KMS-11 (cell line): Measurements from ENCODE around the gene FKBP6.

ENCODE experiments used
- H2AFZ ChIP-seq: fragments of 200-600 bp; sonication (generic); 2 replicates; pipeline ENCODE4 v1.6.1; 2016; ENCODE audit warnings: antibody characterized with exemption, mixed run types, low read depth
- H3K27ac ChIP-seq: fragments of 200-600 bp; sonication (generic); 2 replicates; pipeline ENCODE4 v1.6.1; 2016; ENCODE audit warnings: mild to moderate bottlenecking, mixed run types
- H3K27me3 ChIP-seq: fragments of 200-600 bp; sonication (generic); 2 replicates; pipeline ENCODE4 v1.6.1; 2017; ENCODE audit warnings: mild to moderate bottlenecking, low read depth, mixed run types, moderate library complexity; ENCODE audit not compliant: insufficient read depth
- H3K36me3 ChIP-seq: fragments of 200-600 bp; sonication (generic); 2 replicates; pipeline ENCODE4 v1.6.1; 2017; ENCODE audit warnings: mild to moderate bottlenecking, mixed run types; ENCODE audit not compliant: insufficient read depth
- H3K4me1 ChIP-seq: fragments of 200-600 bp; sonication (generic); 2 replicates; pipeline ENCODE4 v1.6.1; 2016; ENCODE audit warnings: mild to moderate bottlenecking, low read depth, mixed run types; ENCODE audit not compliant: poor library complexity, severe bottlenecking
- H3K4me2 ChIP-seq: fragments of 200-600 bp; sonication (generic); 2 replicates; pipeline ENCODE4 v1.7.0; 2016; ENCODE audit warnings: mild to moderate bottlenecking, mixed run types
- H3K4me3 ChIP-seq: fragments of 200-600 bp; sonication (generic); IDR thresholded peaks from 2 replicates; pipeline ENCODE4 v1.6.1; 2017; ENCODE audit warnings: low read depth, low read length, mixed read lengths; ENCODE audit not compliant: insufficient read depth
- H3K79me2 ChIP-seq: fragments of 200-600 bp; sonication (generic); 2 replicates; pipeline ENCODE4 v1.6.1; 2016; ENCODE audit warnings: low read depth, mixed run types; ENCODE audit not compliant: insufficient read depth
- H3K9ac ChIP-seq: fragments of 200-600 bp; sonication (generic); 2 replicates; pipeline ENCODE4 v1.6.1; 2016; ENCODE audit warnings: mild to moderate bottlenecking, mixed run types
- H4K20me1 ChIP-seq: fragments of 200-600 bp; sonication (generic); 2 replicates; pipeline ENCODE4 v1.6.1; 2016; ENCODE audit warnings: mild to moderate bottlenecking, mixed run types; ENCODE audit not compliant: insufficient read depth
- CTCF ChIP-seq: fragments of 200-600 bp; sonication (generic); conservative IDR thresholded peaks from 2 replicates; pipeline ENCODE4 v1.6.1; 2017; ENCODE audit warnings: low read depth, mild to moderate bottlenecking, antibody characterized with exemption, low read length, moderate library complexity, mixed read lengths

Gene FKBP6

GRCh38 chr7:73364006-73364728, 36.2 kb downstream of the FKBP6 start:
- Histone ChIP-seq H2AFZ (no peak overlapping the region), H3K36me3 (no peaks in the 10 kb centered on the region), H3K4me3 (no peak overlapping the region), H3K4me2 (no peak overlapping the region), H4K20me1 (no peaks in the 10 kb centered on the region), H3K9ac (no peak overlapping the region), H3K79me2 (no peaks in the 10 kb centered on the region), H3K27ac (no peak overlapping the region), H3K27me3 (no peaks in the 10 kb centered on the region), H3K4me1 (no peaks in the 10 kb centered on the region)
- TF ChIP-seq CTCF = no peak

GRCh38 chr7:73366127-73366526, 38.2 kb downstream of the FKBP6 start:
- Histone ChIP-seq H2AFZ (no peak overlapping the region), H3K9ac (no peak overlapping the region), H3K27me3 (no peaks in the 10 kb centered on the region), H3K27ac (no peak overlapping the region), H4K20me1 (no peaks in the 10 kb centered on the region), H3K36me3 (no peaks in the 10 kb centered on the region), H3K4me2 (no peak overlapping the region), H3K4me3 (no peak overlapping the region), H3K79me2 (no peaks in the 10 kb centered on the region), H3K4me1 (no peaks in the 10 kb centered on the region)
- no peak for TF ChIP-seq CTCF

GRCh38 chr7:73366990-73367389, 39.0 kb downstream of the FKBP6 start:
- H3K4me1 ChIP-seq = no peaks in the 10 kb centered on the region
- H3K79me2 ChIP-seq = no peaks in the 10 kb centered on the region
- H3K27ac ChIP-seq = no peak overlapping the region
- no peak overlapping the region for H3K9ac ChIP-seq
- H4K20me1 ChIP-seq = no peaks in the 10 kb centered on the region
- H3K36me3 ChIP-seq = no peaks in the 10 kb centered on the region
- H2AFZ ChIP-seq = no peak overlapping the region
- TF ChIP-seq CTCF = no peak
- no peaks in the 10 kb centered on the region for H3K27me3 ChIP-seq
- H3K4me3 ChIP-seq = no peak overlapping the region
- H3K4me2 ChIP-seq = no peak overlapping the region

- no peaks in the 10 kb centered on the region for H4K20me1 ChIP-seq
- no peak overlapping the region for H3K4me2 ChIP-seq
- TF ChIP-seq CTCF = no peak
- H3K27ac ChIP-seq = no peak overlapping the region
- H3K79me2 ChIP-seq = no peaks in the 10 kb centered on the region
- H3K4me3 ChIP-seq = no peak overlapping the region
- no peak overlapping the region for H2AFZ ChIP-seq
- no peaks in the 10 kb centered on the region for H3K36me3 ChIP-seq
- no peaks in the 10 kb centered on the region for H3K27me3 ChIP-seq
- no peak overlapping the region for H3K9ac ChIP-seq
- H3K4me1 ChIP-seq = no peaks in the 10 kb centered on the region
Measured at GRCh38 chr7:73369009-73369408, 41.0 kb downstream of the FKBP6 start.
